DND-41 (cell line): ENCODE measurements around the gene TMUB2.

Experiments used
- CTCF ChIP-seq: IDR thresholded peaks from 2 replicates; pipeline ENCODE4 v1.5.1; 2012; ENCODE audit warnings: borderline replicate concordance, low read length, moderate library complexity, mild to moderate bottlenecking; ENCODE audit not compliant: poor library complexity, severe bottlenecking; ENCODE audit errors: extremely low read depth
- EZH2 ChIP-seq: IDR thresholded peaks from 3 replicates; pipeline ENCODE4 v1.6.1; 2012; ENCODE audit warnings: borderline replicate concordance, low read depth, mild to moderate bottlenecking, moderate library complexity, low read length, inconsistent platforms; ENCODE audit not compliant: severe bottlenecking

DNA sequence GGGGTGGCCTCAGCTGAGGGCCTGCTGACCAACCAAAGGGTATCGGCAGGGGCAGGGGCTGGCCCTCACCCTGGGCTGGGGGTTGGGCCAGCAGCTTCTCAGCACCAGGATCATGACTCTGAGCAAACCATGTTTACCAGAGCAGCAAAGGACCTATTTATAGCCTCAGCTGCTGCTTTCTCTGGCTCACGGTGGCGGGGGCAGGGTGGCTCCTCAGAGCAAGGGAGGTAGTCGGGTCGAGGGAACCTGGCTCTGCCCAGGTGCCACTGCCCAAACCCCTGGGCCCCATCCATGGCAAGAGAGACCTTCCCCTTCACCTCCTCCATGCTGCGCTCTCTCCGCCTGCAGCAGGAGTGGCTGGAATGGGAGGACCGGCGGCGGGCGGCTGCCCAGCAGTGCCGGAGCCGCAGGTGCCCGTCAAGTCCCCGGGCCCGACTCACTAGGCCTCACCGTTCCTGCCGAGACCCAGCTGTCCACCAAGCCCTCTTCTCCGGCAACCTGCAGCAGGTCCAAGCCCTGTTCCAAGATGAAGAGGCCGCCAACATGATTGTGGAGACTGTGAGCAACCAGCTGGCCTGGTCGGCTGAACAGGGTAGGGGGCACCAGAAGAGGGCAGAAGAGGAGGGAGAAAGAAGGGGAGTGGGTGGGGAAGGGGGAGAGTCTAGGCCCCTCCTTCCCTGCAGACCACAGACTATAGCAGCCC, 16.1 kb upstream of the TMUB2 start, which contains the start of gene ASB16:
- TF ChIP-seq CTCF, result no peak
- TF ChIP-seq EZH2, result no peak
